SK-N-SH treated with all-trans-retinoic acid at 6 μM for 48 hours (cell line): Measurements from ENCODE around the gene ISLR2.

Experiments used
- ATAC-seq: fragments of 200-7000 bp; cut with Tn5 transposase; 3 replicates; pipeline ENCODE4 v1.9.1; 2020; ENCODE audit warnings: mild to moderate bottlenecking, moderate library complexity
- ARNTL ChIP-seq: fragments of 450-650 bp; formaldehyde crosslinking; IDR thresholded peaks from 2 replicates; pipeline ENCODE4 v1.5.0; 2020; ENCODE audit warnings: low read depth, mild to moderate bottlenecking, moderate library complexity, borderline replicate concordance
- BACH2 ChIP-seq: fragments of 250-450 bp; sonication (Bioruptor Pico); IDR thresholded peaks from 2 replicates; pipeline ENCODE4 v1.9.0; 2021; ENCODE audit warnings: mild to moderate bottlenecking, borderline replicate concordance
- CREB5 ChIP-seq: fragments of 250-450 bp; sonication (Bioruptor Pico); IDR thresholded peaks from 2 replicates; pipeline ENCODE4 v1.5.1; 2020; ENCODE audit warnings: low read depth, mild to moderate bottlenecking, moderate library complexity
- CSDC2 ChIP-seq: fragments of 250-450 bp; sonication (Bioruptor Pico); IDR thresholded peaks from 2 replicates; pipeline ENCODE4 v1.5.0; 2020; ENCODE audit warnings: mild to moderate bottlenecking, moderate library complexity
- CSRNP3 ChIP-seq: fragments of 250-450 bp; sonication (Bioruptor Pico); IDR thresholded peaks from 2 replicates; pipeline ENCODE4 v1.5.1; 2021; ENCODE audit warnings: mild to moderate bottlenecking, moderate library complexity
- ESRRG ChIP-seq: fragments of 250-450 bp; sonication (Bioruptor Pico); IDR thresholded peaks from 2 replicates; pipeline ENCODE4 v1.6.1; 2021; ENCODE audit warnings: mild to moderate bottlenecking
- GLIS3 ChIP-seq: fragments of 250-450 bp; sonication (Bioruptor Pico); IDR thresholded peaks from 2 replicates; pipeline ENCODE4 v1.5.0; 2020; ENCODE audit warnings: mild to moderate bottlenecking, moderate library complexity
- ISL1 ChIP-seq: fragments of 250-450 bp; sonication (Bioruptor Pico); IDR thresholded peaks from 2 replicates; pipeline ENCODE4 v2.1.2; 2022; ENCODE audit warnings: mild to moderate bottlenecking, moderate library complexity
- OSR1 ChIP-seq: fragments of 250-450 bp; sonication (Bioruptor Pico); IDR thresholded peaks from 2 replicates; pipeline ENCODE4 v1.8.0; 2022; ENCODE audit warnings: moderate library complexity, mild to moderate bottlenecking, inconsistent platforms
- POU6F1 ChIP-seq: fragments of 250-450 bp; sonication (Bioruptor Pico); IDR thresholded peaks from 2 replicates; pipeline ENCODE4 v1.8.0; 2021; ENCODE audit warnings: low read depth, mild to moderate bottlenecking, moderate library complexity, borderline replicate concordance
- PPARA ChIP-seq: fragments of 250-450 bp; sonication (Bioruptor Pico); IDR thresholded peaks from 2 replicates; pipeline ENCODE4 v1.5.0; 2020; ENCODE audit warnings: mild to moderate bottlenecking, borderline replicate concordance
- RARB ChIP-seq: fragments of 250-450 bp; sonication (Bioruptor Pico); IDR thresholded peaks from 2 replicates; pipeline ENCODE4 v1.8.0; 2021; ENCODE audit warnings: mild to moderate bottlenecking, moderate library complexity
- SNAI2 ChIP-seq: fragments of 250-450 bp; sonication (Bioruptor Pico); IDR thresholded peaks from 2 replicates; pipeline ENCODE4 v1.5.0; 2020; ENCODE audit warnings: mild to moderate bottlenecking, moderate library complexity
- TCF4 ChIP-seq: fragments of 250-450 bp; sonication (Bioruptor Pico); IDR thresholded peaks from 2 replicates; pipeline ENCODE4 v1.8.0; 2021; ENCODE audit warnings: mild to moderate bottlenecking, moderate library complexity, borderline replicate concordance
- TOX ChIP-seq: fragments of 250-450 bp; sonication (Bioruptor Pico); IDR thresholded peaks from 2 replicates; pipeline ENCODE4 v1.8.0; 2021; ENCODE audit warnings: mild to moderate bottlenecking, moderate library complexity, borderline replicate concordance
- TSHZ2 ChIP-seq: fragments of 250-450 bp; sonication (Bioruptor Pico); IDR thresholded peaks from 2 replicates; pipeline ENCODE4 v1.5.0; 2020; ENCODE audit warnings: mild to moderate bottlenecking, moderate library complexity
- ZC3H10 ChIP-seq: fragments of 250-450 bp; sonication (Bioruptor Pico); IDR thresholded peaks from 2 replicates; pipeline ENCODE4 v1.5.1; 2021; ENCODE audit warnings: mild to moderate bottlenecking, moderate library complexity
- ZFP3 ChIP-seq: fragments of 250-450 bp; sonication (Bioruptor Pico); IDR thresholded peaks from 2 replicates; pipeline ENCODE4 v1.5.0; 2020; ENCODE audit warnings: mild to moderate bottlenecking, moderate library complexity
- ZNF565 ChIP-seq: fragments of 450-650 bp; formaldehyde crosslinking; conservative IDR thresholded peaks from 2 replicates; pipeline ENCODE4 v1.5.0; 2020; ENCODE audit warnings: low read depth, mild to moderate bottlenecking, moderate library complexity
- ZNF70 ChIP-seq: fragments of 450-650 bp; formaldehyde crosslinking; IDR thresholded peaks from 2 replicates; pipeline ENCODE4 v1.5.0; 2020; ENCODE audit warnings: mild to moderate bottlenecking, moderate library complexity
- ZNF8 ChIP-seq: fragments of 450-650 bp; formaldehyde crosslinking; IDR thresholded peaks from 2 replicates; pipeline ENCODE4 v1.5.0; 2020; ENCODE audit warnings: mild to moderate bottlenecking, moderate library complexity
- TF ChIP-seq, protein P1 (sequence below): fragments of 250-450 bp; sonication (Bioruptor Pico); IDR thresholded peaks from 2 replicates; pipeline ENCODE4 v1.8.0; 2020; ENCODE audit warnings: mild to moderate bottlenecking, moderate library complexity, borderline replicate concordance

Gene ISLR2

DNA sequence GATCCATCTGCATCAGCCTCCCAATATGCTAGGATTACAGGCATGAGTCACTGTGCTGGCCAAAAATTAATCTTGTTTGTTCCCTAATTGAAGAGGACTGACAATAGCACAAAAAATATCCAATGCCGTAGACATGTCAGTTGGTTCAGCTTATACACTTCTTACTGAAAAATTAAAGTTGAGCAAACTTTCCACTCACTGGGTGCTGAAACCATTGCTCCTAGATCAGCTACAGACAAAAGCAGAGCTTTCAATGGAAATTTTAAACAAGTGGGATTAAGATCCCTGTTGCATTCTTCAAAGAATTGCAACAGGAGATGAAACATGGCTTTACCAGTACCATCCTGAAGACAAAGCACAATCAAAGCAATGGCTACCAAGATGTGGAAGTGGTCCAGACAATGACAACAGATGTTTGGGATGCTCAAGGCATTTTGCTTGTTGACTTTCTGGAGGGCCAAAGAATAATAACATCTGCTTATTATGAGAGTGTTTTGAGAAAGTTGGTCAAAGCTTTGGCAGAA lies 16.0 kb downstream of the ISLR2 start (continued):
- TF ChIP-seq, protein P1, sequence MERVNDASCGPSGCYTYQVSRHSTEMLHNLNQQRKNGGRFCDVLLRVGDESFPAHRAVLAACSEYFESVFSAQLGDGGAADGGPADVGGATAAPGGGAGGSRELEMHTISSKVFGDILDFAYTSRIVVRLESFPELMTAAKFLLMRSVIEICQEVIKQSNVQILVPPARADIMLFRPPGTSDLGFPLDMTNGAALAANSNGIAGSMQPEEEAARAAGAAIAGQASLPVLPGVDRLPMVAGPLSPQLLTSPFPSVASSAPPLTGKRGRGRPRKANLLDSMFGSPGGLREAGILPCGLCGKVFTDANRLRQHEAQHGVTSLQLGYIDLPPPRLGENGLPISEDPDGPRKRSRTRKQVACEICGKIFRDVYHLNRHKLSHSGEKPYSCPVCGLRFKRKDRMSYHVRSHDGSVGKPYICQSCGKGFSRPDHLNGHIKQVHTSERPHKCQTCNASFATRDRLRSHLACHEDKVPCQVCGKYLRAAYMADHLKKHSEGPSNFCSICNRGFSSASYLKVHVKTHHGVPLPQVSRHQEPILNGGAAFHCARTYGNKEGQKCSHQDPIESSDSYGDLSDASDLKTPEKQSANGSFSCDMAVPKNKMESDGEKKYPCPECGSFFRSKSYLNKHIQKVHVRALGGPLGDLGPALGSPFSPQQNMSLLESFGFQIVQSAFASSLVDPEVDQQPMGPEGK (CRISPR knock-in tag) = no peak
- TF ChIP-seq ZFP3 (CRISPR knock-in tag) (no peak), ESRRG (CRISPR knock-in tag) (no peak), GLIS3 (no peak)
- TF ChIP-seq, all 23 proteins: peak for 0

- TF ChIP-seq GLIS3 = no peak
- TF ChIP-seq ISL1 (CRISPR knock-in tag) = no peak
- no peak for TF ChIP-seq TOX
- TF ChIP-seq ESRRG (CRISPR knock-in tag) = no peak
- TF ChIP-seq PPARA (CRISPR knock-in tag) = no peak
- no peak for TF ChIP-seq ZC3H10 (CRISPR knock-in tag)
- TF ChIP-seq POU6F1 = no peak
- no peak for TF ChIP-seq TSHZ2 (CRISPR knock-in tag)
- no peak for TF ChIP-seq ZNF8 (CRISPR knock-in tag)
- no peak for TF ChIP-seq CSDC2 (CRISPR knock-in tag)
- TF ChIP-seq BACH2 (CRISPR knock-in tag) = no peak
- no peak for TF ChIP-seq OSR1 (CRISPR knock-in tag)
- no peak for TF ChIP-seq RARB (CRISPR knock-in tag)
- no peak for TF ChIP-seq TCF4 (CRISPR knock-in tag)
- TF ChIP-seq ARNTL (CRISPR knock-in tag) = no peak
- TF ChIP-seq CSRNP3 = no peak
- TF ChIP-seq ZNF70 = no peak
- TF ChIP-seq ZNF565 = no peak
- TF ChIP-seq ZFP3 (CRISPR knock-in tag) = no peak
- TF ChIP-seq CREB5 (CRISPR knock-in tag) = no peak
- TF ChIP-seq, all 23 proteins: peak for 0
- no peak for ATAC-seq
Observed at GRCh38 chr15:74147051-74147450, 16.7 kb downstream of the ISLR2 start.

DNA sequence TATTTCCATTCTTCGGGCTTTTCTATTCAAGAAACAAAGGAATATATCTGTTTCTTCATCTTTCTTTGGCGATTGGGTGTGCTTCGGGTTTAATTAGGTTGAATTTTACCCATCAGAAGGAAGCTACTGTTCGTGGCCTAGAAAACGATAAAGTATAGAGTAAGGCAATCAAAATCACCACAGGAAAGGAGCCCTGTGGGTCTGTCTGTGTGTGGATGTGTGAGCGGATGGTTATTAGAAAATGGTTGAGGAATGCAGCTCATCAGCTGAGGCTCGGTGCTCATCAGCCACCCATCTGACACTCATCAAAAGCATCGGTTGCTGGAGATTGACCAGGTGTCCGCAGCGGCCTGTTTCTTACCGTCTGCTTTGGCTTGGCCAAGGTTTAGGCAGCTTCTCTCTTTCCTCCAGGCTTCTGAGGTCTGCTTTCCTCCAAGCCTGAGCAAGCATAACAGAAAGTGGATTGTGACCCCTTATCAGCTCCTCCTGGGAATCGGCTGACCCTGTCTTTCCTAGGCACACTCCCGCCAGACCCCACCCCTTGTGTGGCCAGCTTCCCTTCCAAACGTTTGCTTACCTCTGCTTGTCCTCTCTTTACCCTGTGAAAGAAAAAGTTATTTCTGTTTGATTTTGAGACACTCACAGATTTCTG lies 25.5 kb downstream of the ISLR2 start:
- no peak for ATAC-seq
- no peak for TF ChIP-seq CSDC2 (CRISPR knock-in tag)
- no peak for TF ChIP-seq SNAI2
- no peak for TF ChIP-seq ZC3H10 (CRISPR knock-in tag)
- no peak for TF ChIP-seq RARB (CRISPR knock-in tag)
- no peak for TF ChIP-seq ZFP3 (CRISPR knock-in tag)
- TF ChIP-seq ZNF8 (CRISPR knock-in tag) = no peak
- TF ChIP-seq TSHZ2 (CRISPR knock-in tag) = no peak
- TF ChIP-seq TCF4 (CRISPR knock-in tag) = no peak
- TF ChIP-seq BACH2 (CRISPR knock-in tag) = no peak
- no peak for TF ChIP-seq ESRRG (CRISPR knock-in tag)
- TF ChIP-seq, protein P1 (CRISPR knock-in tag) = no peak
